HUDEP-2 (cell line): ENCODE data around the gene IKZF4.
A peak's percentile ranks its signal among the peaks of the same experiment; 100 is the strongest.
"Not testable (repeated sequence)": the region's sequence is repeated elsewhere in the genome, so short reads cannot be mapped to it uniquely, and the experiment has no call there.

Source experiments
- DNase-seq, 76 experiments: peaks; one replicate each; lab custom pipeline; 2025; ENCODE audit not compliant: unreplicated experiment in 76 of 76; lab: John Stamatoyannopoulos, UW

IKZF4 gene

GRCh38 chr12:56020423-56021184, at the start of gene IKZF4:
Gene IKZF4, plus strand, starts transcription at chr12:56021043. Its CDS starts 451 bp downstream, at chr12:56021494.
- DNase-seq, result peak in 34 of 76 experiments; percentile 3 to 46 (median 22)

- peak in 4 of 76 experiments; percentile 4 to 22 (median 8) for DNase-seq
Observed at GRCh38 chr12:55972042-55972441, 48.8 kb upstream of the IKZF4 start.

- no peak for DNase-seq
Observed at GRCh38 chr12:55972456-55972855, 48.4 kb upstream of the IKZF4 start.

- peak in 11 of 76 experiments; percentile 2 to 82 (median 27) for DNase-seq
Observed at GRCh38 chr12:55972911-55973598, 47.8 kb upstream of the IKZF4 start.

GRCh38 chr12:55973599-55974307, 47.1 kb upstream of the IKZF4 start, which contains the start of gene RAB5B:
Gene RAB5B, plus strand, starts transcription at chr12:55974078. Its CDS starts 12,883 bp downstream, at chr12:55986961.
- DNase-seq, result peak in 75 of 76 experiments; percentile 34 to 100 (median 99)

- peak in 35 of 76 experiments; percentile 2 to 42 (median 25) for DNase-seq
Observed at GRCh38 chr12:55974308-55974730, 46.5 kb upstream of the IKZF4 start.

GRCh38 chr12:55978393-55978792, 42.5 kb upstream of the IKZF4 start:
- no peak for DNase-seq

- no peak for DNase-seq
Observed at GRCh38 chr12:55979069-55979468, 41.8 kb upstream of the IKZF4 start.

- DNase-seq, result not testable (repeated sequence)
Observed at GRCh38 chr12:55981882-55982281, 39.0 kb upstream of the IKZF4 start.

GRCh38 chr12:55982319-55982936, 38.4 kb upstream of the IKZF4 start:
- DNase-seq, result no peak

- peak in 4 of 76 experiments; percentile 2 to 26 (median 4) for DNase-seq
Observed at GRCh38 chr12:55983232-55983842, 37.5 kb upstream of the IKZF4 start.

- no peak for DNase-seq
Observed at GRCh38 chr12:55984861-55985260, 36.0 kb upstream of the IKZF4 start.

GRCh38 chr12:55985341-55985740, 35.5 kb upstream of the IKZF4 start:
- no peak for DNase-seq

- DNase-seq, result not testable (repeated sequence)
Observed at GRCh38 chr12:55985976-55986375, 34.9 kb upstream of the IKZF4 start.

- no peak for DNase-seq
Observed at GRCh38 chr12:55991110-55991509, 29.7 kb upstream of the IKZF4 start.

GRCh38 chr12:55993230-55993853, 27.5 kb upstream of the IKZF4 start:
- DNase-seq, result no peak

- no peak for DNase-seq
Observed at GRCh38 chr12:55995366-55995765, 25.5 kb upstream of the IKZF4 start.

GRCh38 chr12:55996201-55996714, 24.6 kb upstream of the IKZF4 start:
- peak in 58 of 76 experiments; percentile 1 to 75 (median 38) for DNase-seq
